ENCODE data around the gene DAPK1. TPM values are rescaled to one million over a fixed set of nuclear protein-coding genes. Genes with fewer than 3 reads are reported as not detected.

The DAPK1 gene
- total and polyA plus RNA-seq, 2 donors, result 12.1 to 79.2 TPM

DNA sequence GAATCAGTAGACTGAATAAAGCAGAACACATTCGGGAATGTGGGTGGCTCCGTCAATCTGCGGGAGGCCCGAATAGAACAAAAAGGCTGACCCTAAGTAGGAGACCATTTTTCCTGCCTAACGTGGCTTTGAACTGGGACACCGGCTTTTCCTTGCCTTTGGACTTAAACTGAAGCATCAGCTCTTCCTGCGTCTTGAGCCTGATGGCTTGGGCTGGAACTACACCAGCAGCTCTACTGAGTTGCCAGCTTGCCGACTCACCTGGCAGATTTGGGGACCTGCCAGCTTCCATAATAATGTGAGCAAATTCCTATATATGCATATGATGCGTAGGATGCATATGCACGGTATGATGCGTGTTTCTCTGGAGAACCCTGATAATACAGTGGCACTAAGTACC lies 111.3 kb downstream of the DAPK1 start:
- no peaks in the 10 kb centered on the region for H3K4me1 ChIP-seq (ENCODE audit: insufficient read depth)
- no peak overlapping the region for H3K27ac ChIP-seq (ENCODE audit: low read depth)
- 93% methylated on average over 11 of the region's 11 CpGs for WGBS
- H3K36me3 ChIP-seq (ENCODE audit: insufficient read depth), result peaks cover 2% of the 10 kb centered on the region
- no peak overlapping the region for H3K4me3 ChIP-seq (ENCODE audit: low read depth, low read length)
- no peak for DNase-seq (ENCODE audit: extremely low spot score)

DNA sequence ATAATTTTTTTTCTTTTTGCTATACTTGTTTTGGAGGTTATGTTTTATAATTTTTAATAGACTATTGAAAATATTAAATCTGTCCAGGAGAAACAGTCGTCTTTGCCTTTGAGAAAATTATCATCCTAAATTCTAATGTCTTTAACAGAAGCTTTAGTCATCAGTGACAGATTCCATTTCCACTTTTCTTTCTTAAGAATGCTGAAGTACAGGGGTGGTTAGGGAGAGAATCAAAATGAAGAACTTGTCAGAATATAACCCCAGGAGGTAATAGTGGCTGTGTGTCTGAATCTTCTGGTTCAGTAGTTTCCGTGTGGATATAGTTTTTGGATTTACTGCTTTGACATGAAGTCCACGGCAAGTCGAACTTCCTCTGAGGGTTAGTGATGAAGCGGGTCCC lies 111.8 kb downstream of the DAPK1 start:
- 94% methylated on average over 5 of the region's 5 CpGs for WGBS
- Histone ChIP-seq H3K27ac (ENCODE audit: low read depth) (no peak overlapping the region), H3K4me3 (ENCODE audit: low read depth, low read length) (no peak overlapping the region), H3K4me1 (ENCODE audit: insufficient read depth) (no peaks in the 10 kb centered on the region), H3K36me3 (ENCODE audit: insufficient read depth) (peaks cover 2% of the 10 kb centered on the region)
- DNase-seq (ENCODE audit: extremely low spot score), result no peak

DNA sequence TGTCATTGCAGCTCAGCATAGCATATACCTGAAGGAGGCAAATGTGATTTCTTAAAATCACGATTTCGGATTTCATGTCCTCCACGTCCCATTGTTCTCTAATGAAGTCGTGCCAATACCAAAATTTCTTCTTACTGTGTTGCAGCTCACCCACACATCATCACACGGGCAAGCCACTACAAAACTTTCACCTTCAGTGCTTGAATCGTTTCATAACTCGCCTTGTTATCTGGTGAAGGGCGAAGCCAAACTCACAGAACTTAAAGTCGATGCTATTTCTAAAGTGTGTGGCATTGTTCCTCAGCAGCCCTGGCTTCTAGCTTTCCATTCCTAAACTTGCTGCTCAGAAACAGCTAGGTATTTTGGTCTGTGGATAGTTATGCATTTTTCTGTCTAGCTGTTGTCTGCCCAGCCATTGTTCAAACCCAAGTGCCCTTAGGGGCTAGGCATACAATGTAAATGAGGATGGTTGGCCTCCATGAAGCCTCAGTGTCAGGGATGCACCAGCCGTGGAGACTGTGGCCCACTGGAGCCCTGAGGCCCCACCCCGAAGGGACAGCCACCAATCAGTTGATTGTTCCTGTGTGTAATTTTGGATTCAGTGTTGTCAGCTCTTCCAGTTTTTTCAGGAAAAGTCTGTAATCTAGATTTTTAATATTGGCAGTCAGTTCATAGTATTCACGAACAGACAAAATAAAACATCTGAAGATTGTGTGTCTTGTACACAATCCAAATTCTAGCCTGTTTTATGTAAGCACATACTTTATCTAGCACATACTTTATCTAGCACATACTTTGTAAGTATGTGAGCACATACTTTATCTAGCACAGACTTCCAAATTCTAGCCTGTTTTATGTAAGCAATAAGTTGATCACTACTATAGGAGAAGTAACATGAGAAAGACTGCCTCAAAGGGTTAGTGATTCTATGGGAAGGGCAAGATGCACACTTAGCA lies 112.8 kb downstream of the DAPK1 start:
- DNase-seq (ENCODE audit: extremely low spot score), result no peak
- Histone ChIP-seq H3K4me1 (ENCODE audit: insufficient read depth) (no peaks in the 10 kb centered on the region), H3K36me3 (ENCODE audit: insufficient read depth) (peaks cover 2% of the 10 kb centered on the region), H3K27ac (ENCODE audit: low read depth) (no peak overlapping the region), H3K4me3 (ENCODE audit: low read depth, low read length) (no peak overlapping the region)
- 80% methylated on average over 12 of the region's 12 CpGs for WGBS

DNA sequence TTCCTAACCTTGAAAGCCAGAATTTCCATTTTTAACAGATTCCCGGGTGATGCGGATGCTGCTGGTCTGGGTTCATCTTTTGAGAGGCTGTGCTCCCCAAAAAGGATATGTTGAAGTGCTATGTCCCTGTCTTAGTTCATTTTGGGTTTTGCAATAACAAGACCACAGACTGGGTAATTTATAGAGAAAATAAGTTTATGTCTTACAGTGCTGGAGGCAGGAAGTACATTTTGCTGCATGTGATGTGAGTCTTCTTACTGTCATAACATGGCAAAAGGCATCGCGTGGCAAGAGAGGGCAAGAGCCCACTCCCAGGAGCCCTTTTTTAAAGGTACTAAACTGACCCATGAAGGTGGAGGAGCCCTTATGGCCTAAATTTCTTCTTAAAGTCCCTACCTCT lies 114.1 kb downstream of the DAPK1 start:
- no peak for DNase-seq (ENCODE audit: extremely low spot score)
- WGBS, result 94% methylated on average over 4 of the region's 4 CpGs
- H3K4me1 ChIP-seq (ENCODE audit: insufficient read depth), result no peaks in the 10 kb centered on the region
- H3K36me3 ChIP-seq (ENCODE audit: insufficient read depth), result peaks cover 2% of the 10 kb centered on the region
- H3K27ac ChIP-seq (ENCODE audit: low read depth), result no peak overlapping the region
- no peak overlapping the region for H3K4me3 ChIP-seq (ENCODE audit: low read depth, low read length)

DNA sequence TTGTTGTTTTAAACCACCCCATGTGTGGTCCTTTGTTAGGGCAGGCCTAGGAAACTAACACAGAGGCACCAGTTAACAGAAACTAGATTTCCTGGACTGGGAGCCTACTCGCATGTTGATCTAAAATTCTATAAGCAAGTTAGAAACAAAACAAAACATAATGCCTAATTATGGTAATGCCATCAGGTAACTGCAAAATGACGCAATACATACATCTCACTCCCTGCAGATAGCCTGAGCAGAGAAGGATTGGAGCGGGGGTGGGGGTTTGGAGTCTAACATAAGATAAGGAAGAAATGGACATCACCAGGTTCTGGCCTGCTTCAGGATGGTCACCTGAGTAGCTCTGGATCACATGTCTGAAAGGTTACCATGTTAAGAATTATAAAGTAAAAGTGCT lies 114.9 kb downstream of the DAPK1 start:
- no peak for DNase-seq (ENCODE audit: extremely low spot score)
- H3K36me3 ChIP-seq (ENCODE audit: insufficient read depth), result peaks cover 2% of the 10 kb centered on the region
- 98% methylated on average over 3 of the region's 3 CpGs for WGBS
- no peaks in the 10 kb centered on the region for H3K4me1 ChIP-seq (ENCODE audit: insufficient read depth)
- no peak overlapping the region for H3K27ac ChIP-seq (ENCODE audit: low read depth)
- H3K4me3 ChIP-seq (ENCODE audit: low read depth, low read length), result no peak overlapping the region

DNA sequence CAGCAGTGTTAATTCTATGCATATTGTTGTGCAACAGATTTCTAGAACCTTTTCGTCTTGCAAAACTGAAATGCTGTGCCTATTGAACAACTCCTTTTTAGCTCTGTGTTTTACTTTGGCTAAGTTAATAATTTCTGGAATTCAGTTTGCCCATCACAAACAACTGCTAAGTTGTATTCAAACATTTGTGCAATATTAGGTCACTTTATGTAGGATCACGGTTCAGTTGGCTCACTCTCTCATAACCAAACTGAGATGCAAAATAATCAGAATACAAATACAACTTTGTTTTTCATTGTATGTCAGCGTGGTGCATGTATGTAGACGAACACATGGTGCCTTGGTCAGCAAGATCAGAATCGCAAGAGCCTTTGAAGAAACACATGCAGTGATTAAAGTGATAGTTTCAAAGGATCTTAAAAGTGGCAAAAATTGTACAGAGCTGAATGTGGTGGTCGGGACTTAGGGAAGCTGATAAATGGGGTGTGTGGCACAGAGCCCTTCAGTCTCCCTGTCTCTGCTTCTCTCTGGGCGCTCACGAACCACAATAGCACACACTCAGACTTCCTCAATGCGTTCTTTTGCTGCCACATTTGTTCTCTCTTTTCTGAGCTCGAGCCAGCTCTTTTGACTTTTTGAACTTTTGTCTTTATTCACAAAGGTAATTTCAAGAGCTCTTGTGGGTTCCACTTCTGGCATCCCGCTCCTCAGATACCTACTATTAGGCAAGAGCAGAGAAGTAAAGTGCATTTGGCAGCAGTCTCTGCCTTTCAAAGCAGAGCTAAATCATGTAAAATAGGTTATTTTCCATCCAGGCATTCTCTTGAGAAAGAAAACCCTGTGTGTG lies 115.8 kb downstream of the DAPK1 start:
- 75% methylated on average over 11 of the region's 11 CpGs for WGBS
- Histone ChIP-seq H3K4me1 (ENCODE audit: insufficient read depth) (no peaks in the 10 kb centered on the region), H3K36me3 (ENCODE audit: insufficient read depth) (no peaks in the 10 kb centered on the region), H3K4me3 (ENCODE audit: low read depth, low read length) (no peak overlapping the region), H3K27ac (ENCODE audit: low read depth) (no peak overlapping the region)
- no peak for DNase-seq (ENCODE audit: extremely low spot score)

DNA sequence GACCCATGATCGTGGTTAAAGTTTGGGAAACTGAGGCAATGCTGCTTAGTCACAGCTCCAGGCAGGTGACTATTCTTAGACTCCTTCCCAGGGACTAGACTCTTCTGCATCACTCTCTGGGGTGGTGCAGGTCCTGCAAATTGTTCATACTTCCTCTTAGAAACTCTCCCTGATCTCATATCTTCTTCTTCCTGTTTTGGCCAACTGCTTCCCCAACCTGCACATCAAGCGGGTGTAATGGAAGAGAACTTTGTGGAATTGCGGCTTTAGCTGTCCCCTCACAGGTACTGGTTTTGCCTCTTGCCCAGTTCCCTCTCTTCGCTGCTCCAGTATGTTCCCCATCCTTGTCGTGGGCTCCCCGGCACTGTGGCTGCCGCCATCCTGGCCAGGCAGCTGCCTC lies 116.7 kb downstream of the DAPK1 start:
- H3K4me1 ChIP-seq (ENCODE audit: insufficient read depth), result no peaks in the 10 kb centered on the region
- no peak overlapping the region for H3K4me3 ChIP-seq (ENCODE audit: low read depth, low read length)
- no peak overlapping the region for H3K27ac ChIP-seq (ENCODE audit: low read depth)
- no peak for DNase-seq (ENCODE audit: extremely low spot score)
- WGBS, result 79% methylated on average over 7 of the region's 7 CpGs
- H3K36me3 ChIP-seq (ENCODE audit: insufficient read depth), result no peaks in the 10 kb centered on the region

DNA sequence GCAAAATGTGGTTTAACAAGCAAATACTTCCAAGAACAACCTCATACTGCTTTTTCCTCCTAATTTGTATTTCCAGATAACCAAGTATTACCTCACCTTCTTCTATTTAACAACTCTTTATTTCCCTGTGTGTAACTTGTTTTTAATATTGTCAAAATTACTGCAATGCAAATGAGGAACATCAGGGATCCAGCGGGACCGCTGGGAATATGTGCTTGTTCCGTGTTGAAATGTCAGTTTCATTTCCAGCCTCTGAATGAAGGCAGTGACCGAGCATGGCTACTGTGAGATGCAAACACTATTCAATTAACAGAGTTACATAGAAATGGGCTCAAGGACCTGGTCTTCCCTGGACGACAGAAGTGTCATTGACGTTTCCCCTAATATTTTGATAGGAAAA lies 117.5 kb downstream of the DAPK1 start:
- no peaks in the 10 kb centered on the region for H3K36me3 ChIP-seq (ENCODE audit: insufficient read depth)
- no peak overlapping the region for H3K27ac ChIP-seq (ENCODE audit: low read depth)
- no peak overlapping the region for H3K4me3 ChIP-seq (ENCODE audit: low read depth, low read length)
- H3K4me1 ChIP-seq (ENCODE audit: insufficient read depth), result no peaks in the 10 kb centered on the region
- no peak for DNase-seq (ENCODE audit: extremely low spot score)
- 93% methylated on average over 6 of the region's 6 CpGs for WGBS

DNA sequence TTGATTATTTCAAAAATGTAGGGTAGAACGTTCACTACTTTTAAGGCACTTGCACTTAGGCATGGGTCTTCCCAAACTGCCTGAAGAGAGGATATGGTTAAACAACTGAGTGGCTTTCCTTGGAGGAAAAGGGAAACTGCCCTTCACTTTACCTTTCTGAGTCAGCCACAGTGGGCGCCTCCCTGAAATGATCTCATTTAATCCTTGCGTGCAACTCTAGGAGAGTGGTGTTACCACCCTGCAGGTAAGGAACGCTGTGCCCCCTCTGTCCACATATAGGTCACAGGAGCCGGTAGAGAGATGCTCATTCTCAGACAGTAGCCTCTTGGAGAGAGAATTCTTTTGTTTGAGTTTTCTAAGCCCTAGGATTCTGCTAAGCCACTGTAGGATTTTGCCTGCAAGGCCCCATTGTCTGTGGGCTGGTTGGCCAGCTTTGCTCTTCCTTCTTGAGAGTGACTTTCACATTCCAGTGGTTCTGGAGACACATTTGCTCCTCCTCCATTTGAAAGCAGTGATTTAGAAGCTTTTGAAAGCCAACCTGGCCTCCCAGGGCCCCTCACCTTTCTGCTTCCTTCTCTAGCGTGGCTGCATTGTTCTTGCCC lies 118.0 kb downstream of the DAPK1 start:
- WGBS, result 90% methylated on average over 6 of the region's 6 CpGs
- no peak for DNase-seq (ENCODE audit: extremely low spot score)
- no peaks in the 10 kb centered on the region for H3K4me1 ChIP-seq (ENCODE audit: insufficient read depth)
- H3K36me3 ChIP-seq (ENCODE audit: insufficient read depth), result no peaks in the 10 kb centered on the region
- no peak overlapping the region for H3K4me3 ChIP-seq (ENCODE audit: low read depth, low read length)
- no peak overlapping the region for H3K27ac ChIP-seq (ENCODE audit: low read depth)

DNA sequence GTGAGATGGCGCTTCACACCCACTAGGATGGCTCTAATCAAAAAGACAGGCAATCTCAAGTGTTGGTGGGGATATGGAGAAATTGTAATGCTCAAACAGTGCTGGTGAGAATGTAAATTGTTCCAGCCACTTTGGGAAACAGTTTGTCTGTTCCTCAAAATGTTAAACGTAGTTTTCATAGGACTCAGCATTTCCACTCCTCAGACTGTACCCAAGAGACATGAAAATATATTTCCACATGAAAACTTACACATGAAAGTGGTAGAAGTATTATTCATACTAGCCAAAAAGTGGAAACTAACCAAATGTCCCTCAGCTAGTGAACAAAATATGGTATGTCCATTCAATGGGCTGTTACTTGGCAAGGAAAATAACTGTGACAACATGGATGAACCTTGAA lies 120.6 kb downstream of the DAPK1 start:
- H3K27ac ChIP-seq (ENCODE audit: low read depth), result no peak overlapping the region
- DNase-seq (ENCODE audit: extremely low spot score), result no peak
- H3K4me1 ChIP-seq (ENCODE audit: insufficient read depth), result no peaks in the 10 kb centered on the region
- no peaks in the 10 kb centered on the region for H3K36me3 ChIP-seq (ENCODE audit: insufficient read depth)
- 87% methylated on average over 2 of the region's 2 CpGs for WGBS
- H3K4me3 ChIP-seq (ENCODE audit: low read depth, low read length), result no peak overlapping the region

DNA sequence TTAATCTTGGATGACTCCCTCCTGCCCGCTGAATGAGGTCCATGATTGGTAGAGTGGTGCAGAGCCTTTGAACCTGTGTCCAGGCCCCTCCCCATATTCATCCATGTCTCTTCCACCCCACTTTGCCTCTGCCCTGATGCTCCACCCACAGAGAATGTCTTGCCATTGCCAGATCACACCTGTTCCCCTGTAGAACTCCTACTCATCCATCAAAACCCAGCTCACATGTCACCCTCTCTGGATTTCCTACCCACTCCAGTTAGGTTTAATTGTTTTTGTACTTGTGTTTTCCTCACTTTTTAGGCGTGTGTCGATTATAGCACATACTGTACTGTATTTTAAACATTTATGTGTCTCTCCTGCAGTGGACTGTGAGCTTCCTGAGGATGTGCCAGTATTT lies 121.3 kb downstream of the DAPK1 start:
- Histone ChIP-seq H3K36me3 (ENCODE audit: insufficient read depth) (no peaks in the 10 kb centered on the region), H3K4me3 (ENCODE audit: low read depth, low read length) (no peak overlapping the region), H3K4me1 (ENCODE audit: insufficient read depth) (no peaks in the 10 kb centered on the region), H3K27ac (ENCODE audit: low read depth) (no peak overlapping the region)
- no peak for DNase-seq (ENCODE audit: extremely low spot score)
- WGBS, result 85% methylated on average over 3 of the region's 3 CpGs

DNA sequence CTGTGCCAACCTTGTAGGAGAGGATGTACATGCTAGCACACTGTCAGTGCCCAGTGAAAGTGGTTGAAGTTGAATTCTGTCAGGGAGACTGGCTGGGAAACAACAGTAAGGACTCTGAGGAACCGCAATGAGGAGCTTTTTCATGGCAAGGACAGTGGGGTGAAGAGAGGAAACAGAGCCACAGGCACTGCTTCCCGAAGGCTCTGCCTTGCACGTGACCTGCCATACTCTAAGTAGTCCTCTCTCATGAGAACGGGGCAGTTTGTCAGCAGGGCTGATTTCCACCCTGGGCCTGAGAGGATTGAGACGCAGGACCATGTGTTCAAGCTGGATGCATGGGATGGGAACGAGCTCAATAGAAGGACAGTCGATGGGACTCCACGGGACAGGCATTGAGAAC lies 121.7 kb downstream of the DAPK1 start:
- 96% methylated on average over 8 of the region's 8 CpGs for WGBS

DNA sequence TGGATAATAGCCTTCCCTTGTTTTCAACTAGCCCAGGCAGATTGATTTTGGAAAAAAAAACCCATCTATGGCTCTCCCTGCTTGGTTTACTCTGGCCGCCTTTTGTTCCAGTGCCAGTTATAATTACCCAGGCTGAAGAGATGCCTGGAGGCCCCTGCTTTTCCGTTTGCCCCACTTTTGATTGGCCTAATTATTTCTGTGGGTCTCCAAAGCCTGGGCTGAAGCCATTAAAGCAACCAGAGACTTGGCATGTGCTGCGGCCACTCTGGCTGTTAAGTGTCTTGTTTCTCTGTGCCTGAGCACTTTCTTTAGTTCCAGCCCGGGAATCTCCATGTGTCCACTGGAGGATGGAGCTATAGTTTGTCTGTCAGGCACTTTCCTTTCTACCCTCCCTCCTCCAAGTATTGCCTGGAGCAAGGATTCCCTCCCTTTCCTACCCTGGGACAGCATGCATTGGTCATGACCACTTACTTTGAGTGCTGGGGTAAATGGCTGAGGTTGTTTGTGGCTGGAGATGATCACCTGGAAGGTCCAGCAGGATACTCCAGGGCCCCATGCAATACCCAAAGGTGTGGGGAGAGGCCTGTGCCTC lies 123.2 kb downstream of the DAPK1 start:
- 78% methylated on average over 4 of the region's 4 CpGs for WGBS
- no peak overlapping the region for H3K27ac ChIP-seq (ENCODE audit: low read depth)
- no peaks in the 10 kb centered on the region for H3K36me3 ChIP-seq (ENCODE audit: insufficient read depth)
- no peak for DNase-seq (ENCODE audit: extremely low spot score)
- no peak overlapping the region for H3K4me3 ChIP-seq (ENCODE audit: low read depth, low read length)
- no peaks in the 10 kb centered on the region for H3K4me1 ChIP-seq (ENCODE audit: insufficient read depth)

More for the DNA sequence above, 121.7 kb downstream of the DAPK1 start:
- no peak overlapping the region for H3K27ac ChIP-seq (ENCODE audit: low read depth)
- DNase-seq (ENCODE audit: extremely low spot score), result no peak
- H3K36me3 ChIP-seq (ENCODE audit: insufficient read depth), result no peaks in the 10 kb centered on the region
- no peaks in the 10 kb centered on the region for H3K4me1 ChIP-seq (ENCODE audit: insufficient read depth)
- H3K4me3 ChIP-seq (ENCODE audit: low read depth, low read length), result no peak overlapping the region

All from urinary bladder (tissue), 4 donors.